GM06990 (cell line): Measurements from ENCODE around the gene JADE2.

Source experiments
- DNase-seq: peaks from one replicate; pipeline ENCODE4 v3.0.0-alpha.2; 2011; ENCODE audit not compliant: insufficient read length; ENCODE audit errors: extremely low read depth
- H3K27me3 ChIP-seq: replicated peaks from 2 replicates; pipeline ENCODE4 v1.6.0; 2011; ENCODE audit warnings: low read length; ENCODE audit not compliant: control insufficient read depth, insufficient read depth
- H3K36me3 ChIP-seq: 2 replicates; pipeline ENCODE4 v1.5.1; 2011; ENCODE audit warnings: low read length; ENCODE audit not compliant: control insufficient read depth, insufficient read depth
- H3K4me3 ChIP-seq: replicated peaks from 2 replicates; pipeline ENCODE4 v1.5.1; 2011; ENCODE audit warnings: low read depth, mild to moderate bottlenecking, control low read depth, low read length
- CTCF ChIP-seq: IDR thresholded peaks from 2 replicates; pipeline ENCODE4 v1.5.1; 2011; ENCODE audit warnings: low read length, control low read depth, mild to moderate bottlenecking, inconsistent platforms; ENCODE audit not compliant: insufficient read depth, poor library complexity, severe bottlenecking

Gene JADE2

GRCh38 chr5:134506054-134507039 is 19.1 kb upstream of the JADE2 start:
- no peak overlapping the region for H3K4me3 ChIP-seq
- TF ChIP-seq CTCF = no peak
- no peaks in the 10 kb centered on the region for H3K36me3 ChIP-seq
- no peaks in the 10 kb centered on the region for H3K27me3 ChIP-seq
- no peak for DNase-seq

GRCh38 chr5:134507452-134507851 is 18.0 kb upstream of the JADE2 start:
- TF ChIP-seq CTCF = no peak
- H3K36me3 ChIP-seq = no peaks in the 10 kb centered on the region
- H3K27me3 ChIP-seq = no peaks in the 10 kb centered on the region
- no peak overlapping the region for H3K4me3 ChIP-seq
- no peak for DNase-seq

- no peak for TF ChIP-seq CTCF
- no peak for DNase-seq
- no peak overlapping the region for H3K4me3 ChIP-seq
- H3K27me3 ChIP-seq = no peaks in the 10 kb centered on the region
- no peaks in the 10 kb centered on the region for H3K36me3 ChIP-seq
These were observed 16.8 kb upstream of the JADE2 start for GRCh38 chr5:134508521-134509195.

GRCh38 chr5:134509308-134510040 is 16.0 kb upstream of the JADE2 start:
- no peak for DNase-seq
- TF ChIP-seq CTCF = no peak
- Histone ChIP-seq H3K36me3 (no peaks in the 10 kb centered on the region), H3K27me3 (no peaks in the 10 kb centered on the region), H3K4me3 (no peak overlapping the region)

GRCh38 chr5:134510970-134511795 is 14.3 kb upstream of the JADE2 start:
- no peak overlapping the region for H3K4me3 ChIP-seq
- DNase-seq = no peak

More at GRCh38 chr5:134510970-134511795, 14.3 kb upstream of the JADE2 start:
- Histone ChIP-seq H3K36me3 (no peaks in the 10 kb centered on the region), H3K27me3 (no peaks in the 10 kb centered on the region)
- TF ChIP-seq CTCF = no peak
